ENCODE data around the gene C5.
"Not testable (repeated sequence)": the region's sequence is repeated elsewhere in the genome, so short reads cannot be mapped to it uniquely, and the experiment has no call there.

Gene C5

DNA sequence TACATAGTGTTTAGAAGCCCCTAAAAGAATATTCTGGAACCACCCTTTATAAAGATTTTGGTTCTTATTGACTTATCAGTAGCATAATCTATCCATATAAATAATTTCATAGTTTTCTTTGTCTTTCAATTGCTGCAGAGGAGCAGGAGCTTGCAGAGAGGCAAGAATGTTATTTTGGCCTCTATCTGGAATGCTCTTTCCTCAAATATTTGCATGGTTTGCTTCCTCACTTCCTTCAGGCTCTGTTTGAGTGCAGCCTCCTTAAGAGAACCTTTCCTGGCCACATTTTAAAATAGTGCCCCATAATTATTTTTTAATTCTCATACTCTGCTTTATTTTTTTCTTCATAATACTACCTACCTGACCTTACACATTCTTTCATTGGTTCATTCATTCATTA, 1.5 kb downstream of the C5 start:
- DNase-seq (ENCODE audit: low spot score), result no peak

GRCh38 chr9:121048175-121048574, 1.9 kb downstream of the C5 start:
- DNase-seq (ENCODE audit: low spot score), result no peak

GRCh38 chr9:121038804-121039203, 11.3 kb downstream of the C5 start:
- no peak for DNase-seq (ENCODE audit: low spot score)

DNA sequence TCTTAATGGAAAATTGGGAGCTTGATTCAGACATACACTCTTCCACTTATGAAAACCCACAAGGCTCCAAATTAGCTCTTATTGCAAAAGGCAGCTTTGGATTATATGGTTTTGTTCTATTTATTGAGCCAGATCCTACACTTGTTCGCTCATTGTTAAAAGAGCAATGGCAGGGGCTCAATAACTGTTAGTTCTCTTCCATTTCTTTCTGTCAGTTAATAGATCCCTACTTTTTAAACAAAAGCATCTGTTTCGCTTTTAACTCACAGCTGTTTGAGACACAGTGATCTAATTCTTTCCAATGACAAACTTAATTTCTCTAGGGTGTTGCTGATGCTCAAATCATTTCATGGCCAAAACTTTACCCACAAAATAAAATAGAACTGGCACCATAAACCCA, 11.7 kb downstream of the C5 start:
- DNase-seq (ENCODE audit: low spot score), result no peak

GRCh38 chr9:121035717-121036116, 14.4 kb downstream of the C5 start:
- DNase-seq (ENCODE audit: low spot score), result not testable (repeated sequence)

- DNase-seq (ENCODE audit: low spot score), result no peak
Measured at GRCh38 chr9:121034529-121034928, 15.5 kb downstream of the C5 start.

GRCh38 chr9:121029469-121029868, 20.6 kb downstream of the C5 start:
- no peak for DNase-seq (ENCODE audit: low spot score)

- not testable (repeated sequence) for DNase-seq (ENCODE audit: low spot score)
Measured at GRCh38 chr9:121028285-121028684, 21.8 kb downstream of the C5 start.

GRCh38 chr9:121026768-121027167, 23.3 kb downstream of the C5 start:
- no peak for DNase-seq (ENCODE audit: low spot score)

- no peak for DNase-seq (ENCODE audit: low spot score)
Measured at GRCh38 chr9:121026260-121026691, 23.8 kb downstream of the C5 start.

- no peak for DNase-seq (ENCODE audit: low spot score)
Measured at GRCh38 chr9:121024237-121024636, 25.8 kb downstream of the C5 start.

- no peak for DNase-seq (ENCODE audit: low spot score)
Measured at GRCh38 chr9:121023064-121023463, 27.0 kb downstream of the C5 start.

DNA sequence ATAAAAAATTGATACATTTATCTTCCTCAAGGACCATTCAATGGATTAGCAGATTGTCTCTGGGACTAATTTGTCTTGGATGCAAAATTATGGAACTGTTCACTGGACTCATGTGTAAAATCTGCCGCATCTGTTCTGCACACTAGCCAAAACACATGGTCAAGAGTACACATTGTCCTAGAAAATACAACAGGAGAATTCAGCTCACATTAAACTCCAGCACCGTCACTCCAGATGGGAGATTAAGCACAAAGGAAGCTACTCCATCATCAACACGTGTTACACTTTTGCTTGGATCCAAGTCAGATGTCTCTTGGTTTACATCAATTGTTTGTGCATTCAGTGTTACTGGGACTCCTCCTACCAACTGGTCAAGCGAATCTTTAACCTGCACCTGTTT, 28.8 kb downstream of the C5 start:
- DNase-seq (ENCODE audit: low spot score), result no peak

- DNase-seq (ENCODE audit: low spot score), result no peak
Measured at GRCh38 chr9:121019273-121019672, 30.8 kb downstream of the C5 start.

GRCh38 chr9:121013911-121014310, 36.2 kb downstream of the C5 start:
- DNase-seq (ENCODE audit: low spot score), result no peak

DNA sequence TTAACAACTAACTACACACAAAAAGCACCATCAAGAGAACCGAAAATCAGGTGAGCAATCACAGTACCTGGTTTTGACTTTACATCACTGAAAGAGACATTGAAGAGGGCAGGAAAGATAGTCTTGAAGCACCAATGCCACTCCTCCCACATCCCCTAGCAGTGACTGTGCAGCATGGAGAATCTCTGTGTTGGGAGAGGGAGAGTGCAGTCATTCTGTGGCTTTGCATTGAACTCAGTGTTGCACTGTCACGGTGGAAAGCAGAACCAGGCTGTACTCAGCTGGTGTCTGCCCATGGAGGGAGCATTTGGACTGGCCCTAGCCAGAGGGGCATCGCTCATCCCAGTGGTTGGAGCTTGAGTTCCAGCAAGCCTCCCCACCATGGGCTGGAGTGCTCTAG, 40.4 kb downstream of the C5 start:
- DNase-seq (ENCODE audit: low spot score), result no peak

GRCh38 chr9:120999317-120999716, 50.8 kb downstream of the C5 start:
- no peak for DNase-seq (ENCODE audit: low spot score)

GRCh38 chr9:120998111-120998510, 52.0 kb downstream of the C5 start:
- no peak for DNase-seq (ENCODE audit: low spot score)

- no peak for DNase-seq (ENCODE audit: low spot score)
Measured at GRCh38 chr9:120997502-120997901, 52.6 kb downstream of the C5 start.

GRCh38 chr9:120996409-120996808, 53.7 kb downstream of the C5 start:
- DNase-seq (ENCODE audit: low spot score), result no peak

- DNase-seq (ENCODE audit: low spot score), result no peak
Measured at GRCh38 chr9:120989065-120989464, 61.0 kb downstream of the C5 start.

DNA sequence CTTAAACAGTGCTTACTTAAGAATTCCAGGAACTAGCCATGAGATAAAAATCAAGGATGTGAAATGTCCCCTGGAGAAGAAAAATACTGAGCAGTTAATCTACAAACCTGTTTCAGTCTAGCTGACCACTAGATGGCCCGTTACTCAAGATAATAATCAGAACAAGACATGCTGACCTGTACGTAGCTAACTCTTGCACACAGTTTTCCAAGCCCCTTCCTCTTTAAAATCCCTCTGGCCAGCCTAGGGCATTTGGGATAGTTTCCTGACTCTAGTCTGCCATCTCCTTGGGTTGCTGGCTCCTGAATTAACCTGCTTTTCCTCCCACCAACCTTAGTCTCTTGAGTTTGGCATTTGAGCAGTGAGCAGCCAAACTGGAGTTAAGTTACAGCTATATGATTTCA, 64.3 kb downstream of the C5 start:
- DNase-seq (ENCODE audit: low spot score), result peak; percentile 72

DNA sequence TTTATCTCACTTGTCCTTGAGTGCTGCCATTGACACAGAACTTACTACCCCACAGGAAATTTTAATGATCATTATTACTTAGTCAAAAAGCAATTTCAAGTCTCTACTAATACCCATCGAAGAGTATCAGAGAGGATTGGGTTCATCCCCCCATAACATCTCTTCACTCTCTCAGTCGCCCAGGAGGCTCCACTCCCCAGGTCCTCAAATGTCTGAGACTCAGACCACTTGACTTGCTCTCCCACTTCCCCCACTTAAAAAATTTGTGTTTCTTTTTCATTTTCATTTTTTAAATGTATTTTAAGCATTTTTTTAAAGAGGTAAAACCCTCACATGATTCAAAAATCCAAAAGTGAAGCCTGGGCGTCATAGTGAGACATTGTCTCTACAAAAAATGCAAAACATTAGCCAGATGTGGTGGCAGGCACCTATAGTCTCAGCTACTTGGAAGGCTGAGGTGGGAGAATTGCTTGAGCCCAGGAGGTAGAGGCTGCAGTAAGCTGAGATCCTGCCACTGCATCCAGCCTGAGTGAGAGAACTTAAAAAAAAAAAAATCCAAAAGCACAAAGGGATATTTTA, 66.7 kb downstream of the C5 start:
- DNase-seq (ENCODE audit: low spot score), result no peak

- DNase-seq (ENCODE audit: low spot score), result no peak
Measured at GRCh38 chr9:120982836-120983235, 67.2 kb downstream of the C5 start.

DNA sequence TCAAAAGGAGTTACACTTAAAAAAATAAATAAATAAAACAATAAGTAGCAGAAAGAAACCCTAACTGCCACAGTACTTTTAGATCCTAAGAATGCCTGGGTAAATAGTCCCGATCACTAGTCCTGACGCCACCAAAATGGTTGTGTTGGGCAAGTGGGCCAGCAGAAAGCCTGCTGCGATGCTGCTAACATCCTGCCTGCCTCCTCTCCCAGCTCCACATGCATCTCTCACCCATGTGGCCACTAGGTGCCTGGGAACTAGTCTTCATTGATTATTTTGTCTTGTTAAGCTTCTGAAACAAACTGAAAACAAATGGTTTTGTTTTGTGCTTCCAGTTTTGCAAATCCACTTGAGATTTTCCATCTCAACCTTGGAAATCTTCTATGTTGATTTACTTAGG, 69.1 kb downstream of the C5 start:
- DNase-seq (ENCODE audit: low spot score), result no peak

Measured in SW480 (cell line).